Tibial artery (tissue), 4 donors: ENCODE results near the gene TMEM161B.
"Not testable (repeated sequence)": the region's sequence is repeated elsewhere in the genome, so short reads cannot be mapped to it uniquely, and the experiment has no call there.

Experiments used
- DNase-seq, 2 donors: peaks; one replicate each; pipeline ENCODE4 v3.0.0-alpha.2; 2019
- H3K27ac ChIP-seq, 2 donors: fragments of 200-600 bp; sonication (generic) in 1 of 2; 1 replicate in 1 of 2; 2 replicates in 1 of 2; pipeline ENCODE4 v1.5.1; 2018 to 2019; ENCODE audit warnings: mild to moderate bottlenecking in 1 of 2
- H3K27me3 ChIP-seq, 2 donors: fragments of 200-600 bp; sonication (generic) in 1 of 2; one replicate each; pipeline versions ENCODE4 v1.5.1 to v1.6.0; 2016 to 2019
- H3K36me3 ChIP-seq, 3 donors: fragments of 200-600 bp; sonication (generic) in 2 of 3; one replicate each; pipeline ENCODE4 v1.5.1; 2016 to 2019; ENCODE audit warnings: mild to moderate bottlenecking in 2 of 3
- H3K4me1 ChIP-seq, 4 donors: fragments of 200-600 bp; sonication (generic) in 2 of 4; 1 replicate in 3 of 4; 2 replicates in 1 of 4; pipeline ENCODE4 v1.5.1; 2016 to 2019
- H3K4me3 ChIP-seq, 2 donors: fragments of 200-600 bp; sonication (generic) in 1 of 2; 1 replicate in 1 of 2; 2 replicates in 1 of 2; pipeline ENCODE4 v1.5.1; 2018 to 2019; ENCODE audit warnings: mild to moderate bottlenecking in 2 of 2
- H3K9me3 ChIP-seq, 3 donors: fragments of 200-600 bp; sonication (generic) in 1 of 3; one replicate each; pipeline ENCODE4 v1.5.1; 2016 to 2019
- CTCF ChIP-seq, 2 experiments: fragments of 200-600 bp in 1 of 2; fragments of 450-650 bp in 1 of 2; IDR thresholded peaks; one replicate each; pipeline ENCODE4 v1.5.1; 2017 to 2019; ENCODE audit warnings: antibody characterized with exemption in 2 of 2, mild to moderate bottlenecking in 1 of 2, moderate library complexity in 1 of 2
- intact Hi-C: fragments of 100-400 bp; cut with DNase I; formaldehyde crosslinking; loops from one replicate; pipeline ENCODE4 v1.15.0; 2023; ENCODE audit warnings: low total_unique reads

The TMEM161B gene

GRCh38 chr5:88248743-88249540, 19.7 kb downstream of the TMEM161B start:
- TF ChIP-seq CTCF (IDR thresholded peaks at IDR 0.05) = no peak
- no peaks in the 10 kb centered on the region for H3K4me1 ChIP-seq
- H3K27me3 ChIP-seq = no peaks in the 10 kb centered on the region
- no peak overlapping the region for H3K27ac ChIP-seq
- H3K9me3 ChIP-seq = no peaks in the 10 kb centered on the region
- no peak overlapping the region for H3K4me3 ChIP-seq
- DNase-seq = no peak
- intact Hi-C loops = loop anchor here (5.0 kb wide), 1 partner anchor 1722 kb away; no protein-coding TSS in a partner anchor
- H3K36me3 ChIP-seq = no peaks in the 10 kb centered on the region

DNA sequence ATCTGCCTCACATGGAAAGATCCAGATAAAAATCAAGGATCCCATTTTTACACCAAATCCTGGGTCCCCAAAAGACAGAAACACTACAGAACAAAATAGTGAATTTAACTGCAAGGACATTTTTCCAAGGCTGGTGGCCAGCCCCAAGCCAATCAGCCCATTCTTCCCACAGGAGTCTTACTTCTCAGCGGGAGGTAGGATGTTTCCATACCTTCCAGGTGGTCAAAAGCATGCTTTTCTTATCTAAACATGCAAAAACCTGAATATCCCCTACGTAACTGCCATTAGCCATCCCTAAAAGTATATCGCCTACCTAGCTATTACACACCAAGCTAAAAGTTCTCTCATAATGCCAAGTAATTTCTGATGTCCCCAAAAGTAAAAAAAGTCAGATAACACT, 20.6 kb downstream of the TMEM161B start:
- no peak overlapping the region for H3K27ac ChIP-seq
- H3K36me3 ChIP-seq = no peaks in the 10 kb centered on the region
- no peak for DNase-seq
- H3K4me3 ChIP-seq = no peak overlapping the region
- no peak for TF ChIP-seq CTCF (IDR thresholded peaks at IDR 0.05)
- H3K4me1 ChIP-seq = no peaks in the 10 kb centered on the region
- no peaks in the 10 kb centered on the region for H3K27me3 ChIP-seq
- no peaks in the 10 kb centered on the region for H3K9me3 ChIP-seq
- intact Hi-C loops = loop anchor here (5.0 kb wide), 1 partner anchor 1721 kb away; no protein-coding TSS in a partner anchor

DNA sequence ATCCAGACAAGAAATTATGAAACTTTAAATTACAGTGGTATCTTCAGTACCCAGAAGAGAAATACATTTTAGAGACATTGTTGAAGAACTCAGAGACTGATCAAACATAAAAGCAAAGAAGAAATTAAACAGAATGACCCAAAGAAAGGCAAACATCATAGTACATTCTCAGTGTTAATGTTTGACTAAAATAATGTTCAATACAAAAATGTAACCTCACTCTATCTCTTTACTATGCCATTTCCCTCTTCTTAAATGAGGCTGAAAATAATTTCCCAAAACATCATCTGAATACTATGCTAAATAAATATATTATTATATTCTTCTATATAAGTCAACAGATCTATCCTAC, 22.8 kb downstream of the TMEM161B start:
- no peaks in the 10 kb centered on the region for H3K27me3 ChIP-seq
- no peaks in the 10 kb centered on the region for H3K9me3 ChIP-seq
- DNase-seq = no peak
- H3K36me3 ChIP-seq = no peaks in the 10 kb centered on the region
- H3K4me3 ChIP-seq = no peak overlapping the region
- TF ChIP-seq CTCF (IDR thresholded peaks at IDR 0.05) = no peak
- H3K4me1 ChIP-seq = no peaks in the 10 kb centered on the region
- H3K27ac ChIP-seq = no peak overlapping the region
- intact Hi-C loops = loop anchor here (5.0 kb wide), 1 partner anchor 1719 kb away; no protein-coding TSS in a partner anchor

DNA sequence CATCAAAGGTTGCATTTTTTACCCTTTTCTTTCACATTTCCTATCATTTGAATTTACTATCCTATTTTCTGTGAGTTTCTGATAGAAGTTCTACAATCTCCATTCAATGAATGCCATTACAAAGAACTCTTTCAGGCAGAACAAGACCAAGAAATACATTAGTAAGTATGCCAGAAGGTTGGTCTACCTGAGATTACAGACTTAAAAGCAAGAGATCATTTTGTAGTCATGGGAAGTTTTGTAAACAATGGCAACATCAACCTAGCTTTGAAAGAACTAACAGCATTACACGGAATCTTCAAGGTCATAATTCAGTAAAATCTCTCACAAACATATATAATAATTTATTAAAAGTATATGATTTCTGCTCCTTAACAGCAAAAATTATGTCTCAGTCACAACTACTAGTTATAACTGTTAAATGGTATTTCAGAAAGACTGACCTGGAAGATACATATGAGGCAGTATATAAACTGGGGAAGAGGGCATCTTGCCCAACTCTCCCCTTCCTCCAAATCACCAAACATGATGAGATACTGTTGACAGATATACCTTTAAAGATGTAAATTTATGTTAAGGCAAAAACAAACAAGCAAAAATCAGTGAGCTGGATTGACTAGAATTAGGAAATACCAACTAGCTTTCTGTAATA, 23.3 kb downstream of the TMEM161B start:
- no peaks in the 10 kb centered on the region for H3K36me3 ChIP-seq
- no peaks in the 10 kb centered on the region for H3K4me1 ChIP-seq
- H3K9me3 ChIP-seq = no peaks in the 10 kb centered on the region
- intact Hi-C loops = loop anchor here (5.0 kb wide), 1 partner anchor 1718 kb away; no protein-coding TSS in a partner anchor
- no peak overlapping the region for H3K4me3 ChIP-seq
- TF ChIP-seq CTCF (IDR thresholded peaks at IDR 0.05) = no peak
- H3K27ac ChIP-seq = no peak overlapping the region
- H3K27me3 ChIP-seq = no peaks in the 10 kb centered on the region
- DNase-seq = no peak

DNA sequence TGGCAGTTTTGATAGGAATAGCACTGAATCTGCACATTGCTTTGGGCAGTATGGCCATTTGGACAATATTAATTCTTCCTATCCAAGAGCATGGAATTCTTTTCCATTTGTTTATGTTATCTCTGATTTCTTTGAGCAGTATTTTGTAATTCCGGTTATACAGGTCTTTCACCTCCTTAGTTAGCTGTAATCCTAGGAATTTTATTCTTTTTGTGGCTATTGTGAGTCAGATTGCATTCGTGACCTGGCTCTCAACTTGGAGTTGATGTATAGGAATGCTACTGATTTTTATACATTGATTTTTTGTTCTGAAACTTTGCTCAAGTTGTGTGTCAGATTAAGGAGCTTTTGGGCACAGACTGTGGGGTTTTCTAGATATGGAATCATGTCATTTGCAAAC, 24.0 kb downstream of the TMEM161B start:
- intact Hi-C loops = loop anchor here (5.0 kb wide), 1 partner anchor 1717 kb away; no protein-coding TSS in a partner anchor
- no peak for TF ChIP-seq CTCF (IDR thresholded peaks at IDR 0.05)
- Histone ChIP-seq H3K4me1 (no peaks in the 10 kb centered on the region), H3K27ac (no peak overlapping the region), H3K27me3 (no peaks in the 10 kb centered on the region), H3K4me3 (no peak overlapping the region), H3K36me3 (no peaks in the 10 kb centered on the region), H3K9me3 (no peaks in the 10 kb centered on the region)
- no peak for DNase-seq

- H3K27me3 ChIP-seq, H3K27ac ChIP-seq, intact Hi-C loops, DNase-seq, H3K4me3 ChIP-seq, H3K4me1 ChIP-seq, H3K36me3 ChIP-seq, H3K9me3 ChIP-seq: not testable (repeated sequence)
Measured at GRCh38 chr5:88243493-88243892, 25.2 kb downstream of the TMEM161B start.
